GM20000 (cell line): ENCODE results near the gene HIGD1C.
"Not testable (repeated sequence)": the region's sequence is repeated elsewhere in the genome, so short reads cannot be mapped to it uniquely, and the experiment has no call there.

Experiments
- DNase-seq: peaks from one replicate; pipeline ENCODE4 v3.0.0; 2012; ENCODE audit warnings: low spot score
- TF ChIP-seq, protein P1 (sequence below): IDR thresholded peaks from 2 replicates; pipeline ENCODE4 v1.5.1; 2012; ENCODE audit warnings: mild to moderate bottlenecking, control low read depth; ENCODE audit errors: extremely low read depth, missing control alignments

Gene HIGD1C

GRCh38 chr12:50953047-50953446 is 703 bp downstream of the HIGD1C start:
- no peak for DNase-seq
- TF ChIP-seq, protein P1, sequence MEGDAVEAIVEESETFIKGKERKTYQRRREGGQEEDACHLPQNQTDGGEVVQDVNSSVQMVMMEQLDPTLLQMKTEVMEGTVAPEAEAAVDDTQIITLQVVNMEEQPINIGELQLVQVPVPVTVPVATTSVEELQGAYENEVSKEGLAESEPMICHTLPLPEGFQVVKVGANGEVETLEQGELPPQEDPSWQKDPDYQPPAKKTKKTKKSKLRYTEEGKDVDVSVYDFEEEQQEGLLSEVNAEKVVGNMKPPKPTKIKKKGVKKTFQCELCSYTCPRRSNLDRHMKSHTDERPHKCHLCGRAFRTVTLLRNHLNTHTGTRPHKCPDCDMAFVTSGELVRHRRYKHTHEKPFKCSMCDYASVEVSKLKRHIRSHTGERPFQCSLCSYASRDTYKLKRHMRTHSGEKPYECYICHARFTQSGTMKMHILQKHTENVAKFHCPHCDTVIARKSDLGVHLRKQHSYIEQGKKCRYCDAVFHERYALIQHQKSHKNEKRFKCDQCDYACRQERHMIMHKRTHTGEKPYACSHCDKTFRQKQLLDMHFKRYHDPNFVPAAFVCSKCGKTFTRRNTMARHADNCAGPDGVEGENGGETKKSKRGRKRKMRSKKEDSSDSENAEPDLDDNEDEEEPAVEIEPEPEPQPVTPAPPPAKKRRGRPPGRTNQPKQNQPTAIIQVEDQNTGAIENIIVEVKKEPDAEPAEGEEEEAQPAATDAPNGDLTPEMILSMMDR = peak; percentile 5

DNA sequence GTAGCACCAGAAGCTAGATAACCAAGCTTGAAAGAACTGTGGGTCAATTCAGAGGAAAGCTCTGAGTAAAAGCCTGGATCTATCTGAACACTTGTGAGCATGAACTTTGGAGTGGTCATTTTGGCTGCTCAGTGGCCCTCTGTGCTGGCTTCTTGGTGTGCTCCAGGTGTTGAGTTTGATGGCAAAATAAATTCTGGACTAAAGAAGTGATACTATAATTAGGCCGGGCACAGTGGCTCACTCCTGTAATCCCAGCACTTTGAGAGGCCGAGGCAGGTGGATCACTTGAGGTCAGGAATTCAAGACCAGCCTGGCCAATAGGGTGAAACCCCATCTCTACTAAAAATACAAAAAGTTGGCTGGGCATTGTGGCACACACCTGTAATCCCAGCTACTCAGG is 2.4 kb downstream of the HIGD1C start:
- not testable (repeated sequence) for DNase-seq

DNA sequence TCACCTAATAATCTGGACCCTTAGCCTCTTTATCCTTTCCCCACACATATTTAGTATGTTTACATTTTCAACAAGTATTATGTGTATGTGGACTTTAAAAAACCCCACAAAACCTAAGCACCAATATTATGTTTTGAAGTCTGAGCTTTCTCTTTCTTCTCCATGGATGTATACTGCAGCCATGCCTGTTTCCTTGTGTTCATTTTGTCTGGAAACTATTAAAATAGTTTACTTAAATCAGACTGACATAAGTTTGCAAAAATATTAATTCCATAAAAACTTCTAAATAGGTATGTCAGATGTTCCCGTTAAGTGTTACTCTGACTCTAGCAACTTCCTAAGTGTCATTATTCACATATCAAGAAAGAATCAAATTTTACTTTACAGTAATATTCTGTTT is 2.9 kb downstream of the HIGD1C start:
- TF ChIP-seq, protein P1 = no peak
- no peak for DNase-seq

GRCh38 chr12:50955697-50956096 is 3.4 kb downstream of the HIGD1C start:
- TF ChIP-seq, protein P1 = no peak
- no peak for DNase-seq

GRCh38 chr12:50960130-50960529 is 7.8 kb downstream of the HIGD1C start:
- TF ChIP-seq, protein P1 = no peak

DNA sequence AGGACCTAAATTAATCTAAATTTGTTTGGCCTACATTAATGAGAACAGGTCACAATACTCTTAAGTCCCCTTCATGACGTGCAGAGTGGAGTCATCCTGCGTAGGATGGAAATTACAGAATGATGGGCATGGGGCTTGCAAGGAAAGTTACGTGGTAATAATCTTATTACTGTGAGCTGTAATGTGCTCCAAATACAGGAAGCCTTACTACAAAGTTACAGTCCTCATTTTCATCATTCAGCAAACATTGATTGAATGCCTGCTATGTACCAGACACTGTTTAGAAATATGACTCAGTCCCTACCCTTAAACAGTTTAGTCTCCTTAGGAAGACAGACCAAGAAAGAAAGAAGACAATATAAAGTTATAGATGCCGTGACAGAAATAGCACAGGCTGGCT is 9.4 kb downstream of the HIGD1C start:
- DNase-seq = no peak
- TF ChIP-seq, protein P1 = no peak

More at GRCh38 chr12:50960130-50960529, 7.8 kb downstream of the HIGD1C start:
- no peak for DNase-seq

DNA sequence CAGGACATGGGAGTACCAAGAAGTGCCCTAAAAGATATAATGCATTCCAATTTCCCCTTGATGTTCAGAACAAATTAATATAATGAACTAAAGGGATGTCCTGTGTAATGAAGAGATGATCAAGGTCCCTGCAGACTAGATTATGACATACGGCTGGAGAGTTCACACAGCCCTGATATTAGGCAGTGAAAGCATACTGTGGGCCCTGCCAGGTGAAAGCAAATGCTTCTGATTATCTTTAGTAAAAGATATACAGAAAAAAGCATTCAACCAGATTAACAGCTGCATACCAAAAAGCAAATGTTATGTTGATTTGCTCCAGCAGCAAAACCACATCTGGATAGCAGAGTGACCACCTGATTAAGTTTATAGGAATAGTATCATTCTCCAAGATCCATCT is 12.1 kb downstream of the HIGD1C start:
- TF ChIP-seq, protein P1 = no peak
- DNase-seq = no peak

DNA sequence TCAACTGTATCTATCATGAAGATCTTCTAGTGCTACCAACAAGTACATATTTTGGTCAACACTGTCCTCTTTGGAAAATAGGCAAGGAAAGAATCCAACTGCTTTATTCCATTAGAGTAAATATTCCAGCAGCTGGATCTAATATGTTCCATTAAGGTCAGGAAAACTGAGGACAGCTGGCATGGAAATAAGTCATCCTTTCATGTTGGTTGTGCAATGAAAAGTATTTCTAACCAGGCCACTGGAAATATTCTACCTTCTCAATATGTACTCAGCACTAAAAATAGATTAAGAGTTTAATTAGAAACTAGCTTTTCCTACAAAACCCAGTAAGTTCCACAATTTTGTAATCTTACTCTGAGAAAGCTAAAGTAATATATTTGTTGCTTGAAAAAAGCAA is 19.6 kb downstream of the HIGD1C start:
- DNase-seq = no peak
- TF ChIP-seq, protein P1 = no peak
